Caki2 (cell line): Measurements from ENCODE around the gene CCDC136. TPM values are rescaled to one million over a fixed set of nuclear protein-coding genes. Genes with fewer than 3 reads are reported as not detected.

Experiments
- DNase-seq: peaks from one replicate; pipeline ENCODE4 v3.0.0-alpha.2; 2015; ENCODE audit warnings: low read depth
- in situ Hi-C: cut with HindIII; loops from 2 replicates; pipeline ENCODE4 v1.10.0; 2016; ENCODE audit warnings: low sequenced_read_pairs, low pct_unique_long_range_greater_than_20kb, mixed read lengths
- total RNA-seq: library from RNA; depleted of rRNA; stranded (reverse); fragments of >200 nt; shearing (Covaris generic); gene quantifications from 2 replicates; pipeline ENCODE4 v1.2.3, GENCODE V29; 2014; ENCODE audit warnings: low replicate concordance; rRNA removed

Gene CCDC136
- total RNA-seq, 1 experiment from 2014 or later, result 2.7 TPM

DNA sequence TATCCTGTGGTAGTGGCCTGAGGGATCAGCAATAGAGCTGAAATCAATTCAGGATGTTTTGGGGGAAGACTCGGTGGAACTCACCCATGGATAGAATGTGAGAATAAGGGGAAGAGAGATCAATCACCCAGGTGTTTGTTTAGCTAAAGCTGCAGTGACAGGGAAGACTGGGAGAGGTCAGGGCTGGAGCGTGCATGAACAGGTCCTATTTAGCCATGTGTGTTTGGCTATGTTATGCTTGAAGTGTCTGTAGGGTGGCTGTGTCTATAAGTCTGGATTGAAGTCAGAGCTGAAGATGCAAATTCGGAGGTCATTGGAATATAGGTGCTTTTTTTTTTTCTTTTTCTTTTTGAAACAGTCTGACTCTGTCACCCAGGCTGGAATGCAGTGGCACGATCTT is 75.5 kb downstream of the CCDC136 start:
- no peak for DNase-seq
- in situ Hi-C loops, result no loop called here

DNA sequence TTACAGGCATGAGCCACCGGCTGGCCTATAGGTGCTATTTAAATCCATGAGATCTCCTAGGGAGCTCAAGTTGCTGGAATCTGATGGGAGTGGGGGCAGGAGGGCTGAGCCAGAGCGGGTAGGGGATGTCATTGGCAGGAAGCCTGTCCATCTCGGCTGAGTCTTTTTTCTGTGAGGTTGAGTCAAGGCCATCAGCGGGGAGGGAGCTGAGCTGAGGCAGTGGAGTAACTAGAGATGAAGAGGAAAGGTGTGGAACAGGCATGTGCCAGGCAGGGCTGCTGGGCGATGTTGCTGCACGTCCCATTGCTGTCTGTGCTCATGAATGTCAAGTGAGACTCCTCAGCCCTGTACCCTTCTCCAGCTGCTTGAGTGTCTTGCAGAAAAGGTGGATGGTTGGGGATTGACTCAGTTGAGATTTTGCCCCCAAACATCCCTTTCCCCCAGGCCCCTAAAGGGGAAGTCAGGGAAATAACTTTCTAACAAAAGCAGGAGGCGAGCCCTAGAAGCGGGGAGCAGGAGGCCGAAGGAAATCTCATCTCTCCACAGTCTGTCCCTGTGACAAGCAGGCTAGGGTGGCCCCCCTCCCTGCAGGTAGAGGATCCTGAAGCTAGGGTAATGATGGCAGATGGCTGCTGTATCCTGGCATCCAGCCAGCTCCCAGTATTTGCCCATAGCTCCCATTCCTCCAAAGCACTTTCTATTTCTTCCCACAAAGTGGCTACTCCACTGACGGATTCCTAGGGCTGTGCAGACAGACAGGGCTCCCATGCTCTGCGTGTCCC is 76.3 kb downstream of the CCDC136 start:
- in situ Hi-C loops, result no loop called here
- DNase-seq, result no peak

DNA sequence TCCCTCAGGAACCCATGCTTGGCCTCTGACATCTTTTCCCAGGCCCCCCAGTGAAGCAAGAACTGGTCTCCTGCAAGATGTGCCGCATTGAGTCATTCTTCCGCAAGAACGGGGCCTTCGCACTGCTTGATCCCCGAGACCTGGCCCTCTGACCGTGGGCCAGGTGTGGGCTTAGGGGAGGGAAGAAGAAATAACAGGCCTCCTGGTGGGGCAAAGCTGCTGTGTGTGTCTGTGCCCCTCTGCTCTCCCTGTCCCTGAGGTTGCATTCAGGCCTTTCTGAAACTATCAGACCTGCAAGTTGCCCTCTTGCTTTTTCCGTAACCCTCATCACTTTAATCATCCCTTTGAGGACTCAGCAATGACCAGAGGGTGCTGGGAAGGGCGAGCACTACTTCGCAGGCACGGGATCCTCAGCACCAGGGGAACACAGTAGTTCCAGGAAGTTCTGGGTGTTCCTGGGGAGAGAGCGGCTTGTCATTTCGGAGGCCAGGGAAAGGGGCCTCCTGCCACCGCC is 76.9 kb downstream of the CCDC136 start:
- in situ Hi-C loops, result no loop called here
- no peak for DNase-seq

DNA sequence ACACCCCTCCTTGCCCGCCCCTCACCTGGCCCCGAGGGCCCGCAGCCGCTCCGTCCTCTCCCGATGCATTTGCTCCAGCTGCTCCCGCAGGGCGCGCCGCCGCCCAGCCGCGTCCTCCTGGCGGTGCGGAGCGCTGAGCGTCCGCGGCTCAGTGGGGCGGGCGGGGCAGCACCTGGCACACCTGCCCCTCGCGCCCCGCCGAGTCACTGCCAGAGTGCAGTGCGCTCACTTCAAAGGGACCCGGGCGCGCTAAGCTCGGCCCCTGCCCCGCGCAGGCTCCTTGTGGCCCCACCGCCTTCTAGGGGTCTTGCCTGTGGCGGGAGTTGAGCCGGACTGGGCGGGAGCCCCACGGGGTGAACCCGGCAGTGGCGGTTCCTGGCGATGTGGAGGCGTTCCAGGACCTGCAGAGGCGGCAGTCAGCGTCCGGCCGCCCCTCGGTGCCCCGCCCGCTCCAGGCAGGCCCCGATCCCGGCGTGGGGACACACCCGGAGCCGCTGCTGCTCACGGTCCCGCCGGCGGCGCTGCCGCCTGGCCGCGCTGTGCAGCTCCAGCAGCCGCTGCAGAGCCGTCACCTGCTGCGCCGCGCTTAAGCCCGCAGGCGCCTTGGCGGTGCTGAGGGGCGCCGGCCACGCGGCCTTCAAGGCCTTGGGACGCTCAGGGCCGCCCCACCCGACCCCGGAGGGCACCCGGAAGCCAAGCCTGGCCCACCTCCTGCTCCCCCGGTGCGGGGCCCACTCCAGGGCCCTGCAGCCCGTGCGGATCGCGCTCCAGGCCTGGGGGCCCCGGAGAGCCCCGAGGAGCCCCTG is 77.6 kb downstream of the CCDC136 start:
- DNase-seq, result no peak
- in situ Hi-C loops, result no loop called here

DNA sequence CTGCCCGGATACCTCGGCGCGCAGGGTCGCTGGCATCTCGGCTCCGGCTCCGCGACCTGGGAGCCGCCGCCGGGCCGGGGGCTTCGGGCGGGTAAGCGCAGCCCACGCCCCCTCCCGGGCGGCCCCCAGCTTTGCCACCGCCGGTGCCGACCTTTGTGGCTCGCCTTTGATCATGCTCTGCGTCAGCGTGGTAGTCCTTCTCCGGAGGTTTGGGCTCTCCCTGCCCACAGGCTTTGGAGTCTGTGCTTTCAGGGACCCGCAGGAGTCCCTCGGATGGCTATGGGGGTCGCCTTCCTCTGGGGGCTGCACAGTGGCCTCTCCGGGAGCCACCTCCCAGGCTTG is 78.1 kb downstream of the CCDC136 start:
- DNase-seq, result no peak
- in situ Hi-C loops, result no loop called here

DNA sequence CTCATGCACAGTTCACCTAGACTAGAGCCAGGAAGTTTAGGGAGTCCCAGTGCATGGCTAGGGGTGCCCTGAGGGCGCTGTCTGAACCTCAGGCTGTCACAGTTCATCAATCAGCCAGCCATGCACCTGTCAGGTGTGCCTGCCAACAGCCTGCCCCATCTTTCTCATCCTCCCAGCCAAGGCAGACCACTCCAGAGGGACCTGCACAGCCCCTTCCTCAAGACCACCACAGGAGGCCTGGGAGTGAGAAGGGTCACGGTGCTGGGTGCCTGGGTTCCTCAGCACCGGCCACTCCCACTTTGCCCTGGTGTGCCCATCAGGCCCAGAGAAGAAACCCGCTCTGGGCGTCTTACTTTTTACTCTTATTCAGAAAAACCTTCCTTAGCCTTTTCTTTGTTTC is 79.3 kb downstream of the CCDC136 start:
- no peak for DNase-seq
- in situ Hi-C loops, result no loop called here

Other genes with a start within 250 kb of the CCDC136 start
- not detected in 2 replicates for gene GARIN1A, start 119.7 kb upstream of the CCDC136 start, total RNA-seq
- gene CALU, start 52.6 kb upstream of the CCDC136 start, total RNA-seq, result 112 and 166 TPM in 2 replicates
- gene OPN1SW, start 16.2 kb upstream of the CCDC136 start, total RNA-seq, result not detected in 2 replicates
- 0.12 TPM in 1 of 2 replicates, not detected in the other for gene FLNC, start 38.4 kb downstream of the CCDC136 start, total RNA-seq
- 168 and 191 TPM in 2 replicates for gene ATP6V1F, start 70.9 kb downstream of the CCDC136 start, total RNA-seq
- 2.1 and 5.1 TPM in 2 replicates for gene KCP, start 118.7 kb downstream of the CCDC136 start, total RNA-seq
- 73.4 and 92.1 TPM in 2 replicates for gene IRF5, start 146.0 kb downstream of the CCDC136 start, total RNA-seq